HL-60 (cell line): ENCODE results near the gene CRB1.

Experiments used
- DNase-seq, 2 experiments: peaks; one replicate each; pipeline ENCODE4 v3.0.0-alpha.2; 2010 to 2020; ENCODE audit warnings: low read depth in 1 of 2, low spot score in 1 of 2
- H3K27ac ChIP-seq: fragments of 250-450 bp; sonication (Bioruptor Pico); replicated peaks from 2 replicates; pipeline ENCODE4 v1.5.1; 2020; ENCODE audit warnings: mild to moderate bottlenecking, moderate library complexity
- H3K27me3 ChIP-seq: fragments of 250-450 bp; sonication (Bioruptor Pico); 2 replicates; pipeline ENCODE4 v1.5.1; 2021; ENCODE audit warnings: mild to moderate bottlenecking, moderate library complexity; ENCODE audit not compliant: insufficient read depth, poor library complexity, severe bottlenecking
- H3K4me3 ChIP-seq: replicated peaks from 2 replicates; pipeline ENCODE4 v1.5.1; 2011; ENCODE audit warnings: mild to moderate bottlenecking, control low read depth, low read length; ENCODE audit not compliant: insufficient read depth
- CTCF ChIP-seq: IDR thresholded peaks from one replicate; pipeline ENCODE4 v1.5.1; 2011; ENCODE audit warnings: low read length, control low read depth, inconsistent platforms; ENCODE audit not compliant: insufficient read depth
- GABPA ChIP-seq: IDR thresholded peaks from 2 replicates; pipeline ENCODE4 v1.6.1; 2012; ENCODE audit warnings: low read depth
- POLR2AphosphoS5 ChIP-seq: IDR thresholded peaks from 2 replicates; pipeline ENCODE4 v1.6.1; 2012; ENCODE audit warnings: low read depth
- SPI1 ChIP-seq: IDR thresholded peaks from 2 replicates; pipeline ENCODE4 v1.6.1; 2012; ENCODE audit warnings: low read depth, mild to moderate bottlenecking, borderline replicate concordance
- TF ChIP-seq, protein P1 (sequence below): IDR thresholded peaks from 2 replicates; pipeline ENCODE4 v1.6.1; 2012; ENCODE audit warnings: low read depth; ENCODE audit not compliant: insufficient replicate concordance

The CRB1 gene

GRCh38 chr1:197451381-197451780 is 183.3 kb downstream of the CRB1 start:
- no peak overlapping the region for H3K27ac ChIP-seq
- no peak overlapping the region for H3K4me3 ChIP-seq
- TF ChIP-seq GABPA (no peak), POLR2AphosphoS5 (no peak), SPI1 (no peak), CTCF (no peak)
- TF ChIP-seq, protein P1, sequence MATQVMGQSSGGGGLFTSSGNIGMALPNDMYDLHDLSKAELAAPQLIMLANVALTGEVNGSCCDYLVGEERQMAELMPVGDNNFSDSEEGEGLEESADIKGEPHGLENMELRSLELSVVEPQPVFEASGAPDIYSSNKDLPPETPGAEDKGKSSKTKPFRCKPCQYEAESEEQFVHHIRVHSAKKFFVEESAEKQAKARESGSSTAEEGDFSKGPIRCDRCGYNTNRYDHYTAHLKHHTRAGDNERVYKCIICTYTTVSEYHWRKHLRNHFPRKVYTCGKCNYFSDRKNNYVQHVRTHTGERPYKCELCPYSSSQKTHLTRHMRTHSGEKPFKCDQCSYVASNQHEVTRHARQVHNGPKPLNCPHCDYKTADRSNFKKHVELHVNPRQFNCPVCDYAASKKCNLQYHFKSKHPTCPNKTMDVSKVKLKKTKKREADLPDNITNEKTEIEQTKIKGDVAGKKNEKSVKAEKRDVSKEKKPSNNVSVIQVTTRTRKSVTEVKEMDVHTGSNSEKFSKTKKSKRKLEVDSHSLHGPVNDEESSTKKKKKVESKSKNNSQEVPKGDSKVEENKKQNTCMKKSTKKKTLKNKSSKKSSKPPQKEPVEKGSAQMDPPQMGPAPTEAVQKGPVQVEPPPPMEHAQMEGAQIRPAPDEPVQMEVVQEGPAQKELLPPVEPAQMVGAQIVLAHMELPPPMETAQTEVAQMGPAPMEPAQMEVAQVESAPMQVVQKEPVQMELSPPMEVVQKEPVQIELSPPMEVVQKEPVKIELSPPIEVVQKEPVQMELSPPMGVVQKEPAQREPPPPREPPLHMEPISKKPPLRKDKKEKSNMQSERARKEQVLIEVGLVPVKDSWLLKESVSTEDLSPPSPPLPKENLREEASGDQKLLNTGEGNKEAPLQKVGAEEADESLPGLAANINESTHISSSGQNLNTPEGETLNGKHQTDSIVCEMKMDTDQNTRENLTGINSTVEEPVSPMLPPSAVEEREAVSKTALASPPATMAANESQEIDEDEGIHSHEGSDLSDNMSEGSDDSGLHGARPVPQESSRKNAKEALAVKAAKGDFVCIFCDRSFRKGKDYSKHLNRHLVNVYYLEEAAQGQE = no peak
- no peak for DNase-seq
- no peaks in the 10 kb centered on the region for H3K27me3 ChIP-seq

GRCh38 chr1:197453376-197454058 is 185.5 kb downstream of the CRB1 start:
- no peak overlapping the region for H3K27ac ChIP-seq
- no peaks in the 10 kb centered on the region for H3K27me3 ChIP-seq
- DNase-seq = peak in 1 of 2 experiments; percentile 1
- H3K4me3 ChIP-seq = no peak overlapping the region
- TF ChIP-seq, protein P1 = no peak
- TF ChIP-seq SPI1 = no peak
- TF ChIP-seq POLR2AphosphoS5 = no peak
- no peak for TF ChIP-seq GABPA
- no peak for TF ChIP-seq CTCF

DNA sequence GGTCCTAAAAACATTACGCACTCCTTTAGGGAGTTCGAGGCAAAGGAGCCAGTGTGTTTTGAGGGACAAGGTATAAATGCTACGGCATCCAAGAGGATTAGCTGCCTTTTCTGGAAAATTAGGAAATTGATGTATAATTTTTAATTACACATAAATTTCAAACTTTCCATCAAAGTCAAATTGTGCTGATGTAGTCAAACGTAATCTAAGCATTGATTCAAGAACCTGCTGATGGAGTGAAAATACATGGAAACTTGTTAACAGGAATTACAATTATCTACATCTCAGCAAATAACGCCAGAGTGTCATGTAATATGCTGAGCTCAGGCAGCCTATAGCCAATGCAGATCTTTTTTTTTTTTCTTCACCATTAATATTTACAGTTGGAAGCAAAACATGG is 194.5 kb downstream of the CRB1 start:
- no peak for TF ChIP-seq SPI1
- no peak for TF ChIP-seq GABPA
- no peak for TF ChIP-seq POLR2AphosphoS5
- no peak for TF ChIP-seq CTCF
- TF ChIP-seq, protein P1 = no peak
- H3K27me3 ChIP-seq = no peaks in the 10 kb centered on the region
- no peak for DNase-seq

More for the DNA sequence above, 194.5 kb downstream of the CRB1 start:
- Histone ChIP-seq H3K27ac (no peak overlapping the region), H3K4me3 (no peak overlapping the region)
